SK-N-SH treated with all-trans-retinoic acid at 6 μM for 48 hours (cell line): ENCODE measurements around the gene MYEOV.

ENCODE experiments used
- ATAC-seq: fragments of 200-7000 bp; cut with Tn5 transposase; 3 replicates; pipeline ENCODE4 v1.9.1; 2020; ENCODE audit warnings: mild to moderate bottlenecking, moderate library complexity
- ARNTL ChIP-seq: fragments of 450-650 bp; formaldehyde crosslinking; IDR thresholded peaks from 2 replicates; pipeline ENCODE4 v1.5.0; 2020; ENCODE audit warnings: low read depth, mild to moderate bottlenecking, moderate library complexity, borderline replicate concordance
- CSDC2 ChIP-seq: fragments of 250-450 bp; sonication (Bioruptor Pico); IDR thresholded peaks from 2 replicates; pipeline ENCODE4 v1.5.0; 2020; ENCODE audit warnings: mild to moderate bottlenecking, moderate library complexity
- ESRRG ChIP-seq: fragments of 250-450 bp; sonication (Bioruptor Pico); IDR thresholded peaks from 2 replicates; pipeline ENCODE4 v1.6.1; 2021; ENCODE audit warnings: mild to moderate bottlenecking
- GLIS3 ChIP-seq: fragments of 250-450 bp; sonication (Bioruptor Pico); IDR thresholded peaks from 2 replicates; pipeline ENCODE4 v1.5.0; 2020; ENCODE audit warnings: mild to moderate bottlenecking, moderate library complexity
- ISL1 ChIP-seq: fragments of 250-450 bp; sonication (Bioruptor Pico); IDR thresholded peaks from 2 replicates; pipeline ENCODE4 v2.1.2; 2022; ENCODE audit warnings: mild to moderate bottlenecking, moderate library complexity
- OSR1 ChIP-seq: fragments of 250-450 bp; sonication (Bioruptor Pico); IDR thresholded peaks from 2 replicates; pipeline ENCODE4 v1.8.0; 2022; ENCODE audit warnings: moderate library complexity, mild to moderate bottlenecking, inconsistent platforms
- PPARA ChIP-seq: fragments of 250-450 bp; sonication (Bioruptor Pico); IDR thresholded peaks from 2 replicates; pipeline ENCODE4 v1.5.0; 2020; ENCODE audit warnings: mild to moderate bottlenecking, borderline replicate concordance
- TCF4 ChIP-seq: fragments of 250-450 bp; sonication (Bioruptor Pico); IDR thresholded peaks from 2 replicates; pipeline ENCODE4 v1.8.0; 2021; ENCODE audit warnings: mild to moderate bottlenecking, moderate library complexity, borderline replicate concordance
- TOX ChIP-seq: fragments of 250-450 bp; sonication (Bioruptor Pico); IDR thresholded peaks from 2 replicates; pipeline ENCODE4 v1.8.0; 2021; ENCODE audit warnings: mild to moderate bottlenecking, moderate library complexity, borderline replicate concordance
- ZFP3 ChIP-seq: fragments of 250-450 bp; sonication (Bioruptor Pico); IDR thresholded peaks from 2 replicates; pipeline ENCODE4 v1.5.0; 2020; ENCODE audit warnings: mild to moderate bottlenecking, moderate library complexity
- ZFP30 ChIP-seq: fragments of 450-650 bp; formaldehyde crosslinking; IDR thresholded peaks from 2 replicates; pipeline ENCODE4 v1.5.0; 2022; ENCODE audit warnings: mild to moderate bottlenecking, moderate library complexity
- ZNF565 ChIP-seq: fragments of 450-650 bp; formaldehyde crosslinking; conservative IDR thresholded peaks from 2 replicates; pipeline ENCODE4 v1.5.0; 2020; ENCODE audit warnings: low read depth, mild to moderate bottlenecking, moderate library complexity
- ZNF70 ChIP-seq: fragments of 450-650 bp; formaldehyde crosslinking; IDR thresholded peaks from 2 replicates; pipeline ENCODE4 v1.5.0; 2020; ENCODE audit warnings: mild to moderate bottlenecking, moderate library complexity
- ZNF8 ChIP-seq: fragments of 450-650 bp; formaldehyde crosslinking; IDR thresholded peaks from 2 replicates; pipeline ENCODE4 v1.5.0; 2020; ENCODE audit warnings: mild to moderate bottlenecking, moderate library complexity
- TF ChIP-seq, protein P1 (sequence below): fragments of 250-450 bp; sonication (Bioruptor Pico); IDR thresholded peaks from 2 replicates; pipeline ENCODE4 v1.8.0; 2020; ENCODE audit warnings: mild to moderate bottlenecking, moderate library complexity, borderline replicate concordance
- TF ChIP-seq, protein P2 (sequence below): fragments of 250-450 bp; sonication (Bioruptor Pico); IDR thresholded peaks from 2 replicates; pipeline ENCODE4 v1.5.0; 2020; ENCODE audit warnings: mild to moderate bottlenecking, moderate library complexity
- TF ChIP-seq, protein P3 (sequence below): fragments of 250-450 bp; sonication (Bioruptor Pico); IDR thresholded peaks from 2 replicates; pipeline ENCODE4 v1.5.1; 2020; ENCODE audit warnings: low read depth, mild to moderate bottlenecking, moderate library complexity
- TF ChIP-seq, protein P4 (sequence below): fragments of 250-450 bp; sonication (Bioruptor Pico); IDR thresholded peaks from 2 replicates; pipeline ENCODE4 v1.8.0; 2021; ENCODE audit warnings: low read depth, mild to moderate bottlenecking, moderate library complexity, borderline replicate concordance
- TF ChIP-seq, protein P5 (sequence below): fragments of 250-450 bp; sonication (Bioruptor Pico); IDR thresholded peaks from 2 replicates; pipeline ENCODE4 v1.5.1; 2021; ENCODE audit warnings: mild to moderate bottlenecking, moderate library complexity

Gene MYEOV

DNA sequence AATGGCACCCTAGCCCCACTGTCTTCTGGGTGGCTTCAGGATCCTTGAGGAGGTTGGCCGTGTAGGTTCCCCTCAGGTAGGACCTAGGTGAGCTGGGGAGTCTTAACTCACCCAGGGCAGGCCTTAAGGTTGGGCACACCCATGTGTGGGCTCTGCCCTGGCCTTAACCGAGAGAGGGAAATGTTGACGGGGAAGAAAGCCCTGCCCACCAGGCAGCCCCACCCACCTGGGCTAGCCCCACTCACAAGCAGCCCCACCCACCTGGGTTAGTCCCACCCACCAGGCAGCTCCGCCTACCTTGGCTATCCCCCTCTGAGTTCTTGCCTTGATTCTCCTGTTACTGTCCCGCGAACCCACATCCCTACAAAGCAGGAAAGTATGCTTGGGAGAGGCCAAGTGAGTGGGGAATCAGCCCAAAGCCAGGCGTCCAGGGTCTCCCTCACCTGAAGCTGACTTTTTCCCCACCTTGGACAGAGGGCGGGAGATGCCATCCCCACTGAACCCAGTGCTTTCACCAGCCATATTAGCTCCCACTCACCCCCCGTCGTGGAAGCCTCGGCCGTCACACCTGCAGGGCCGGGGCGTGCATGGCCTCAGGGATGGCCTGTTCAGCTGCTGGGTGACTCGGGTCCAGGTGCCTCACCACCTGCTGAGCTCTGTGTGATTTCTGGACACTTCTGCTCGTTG, at the start of gene MYEOV:
TSS of gene MYEOV (plus strand) at position 337 of the 687 bp plus-strand sequence. CDS start 1,200 bp downstream, outside the sequence.
- 0 out of 3 replicates have a peak, but pooled peaks have one; percentile 3 for ATAC-seq
- TF ChIP-seq ZNF8 (CRISPR knock-in tag), result no peak
- no peak for TF ChIP-seq ESRRG (CRISPR knock-in tag)
- no peak for TF ChIP-seq OSR1 (CRISPR knock-in tag)
- TF ChIP-seq TCF4 (CRISPR knock-in tag), result no peak
- no peak for TF ChIP-seq TOX (CRISPR knock-in tag)
- TF ChIP-seq ZNF565, result no peak
- TF ChIP-seq CSDC2, result no peak
- no peak for TF ChIP-seq PPARA (CRISPR knock-in tag)
- no peak for TF ChIP-seq ISL1

DNA sequence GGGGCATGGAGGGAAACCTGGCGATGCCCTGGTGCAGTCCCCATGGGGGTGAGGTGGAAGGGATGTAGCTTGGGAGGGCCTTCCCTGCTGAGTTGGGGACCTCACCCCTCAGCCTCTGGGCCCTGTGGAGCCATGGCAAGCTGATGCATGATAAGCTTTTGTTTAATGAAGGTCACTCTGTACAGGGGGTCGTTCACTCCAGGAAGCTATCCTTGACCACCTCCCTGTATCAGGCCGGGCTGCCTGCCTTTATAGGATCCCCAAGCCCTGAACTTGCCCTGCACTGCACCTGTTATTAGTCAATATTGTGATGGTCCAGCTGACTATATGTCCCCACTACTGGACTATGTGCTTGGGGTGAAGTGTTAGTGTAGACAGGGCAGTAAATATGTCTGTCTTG, 49.7 kb upstream of the MYEOV start:
- TF ChIP-seq, protein P1, sequence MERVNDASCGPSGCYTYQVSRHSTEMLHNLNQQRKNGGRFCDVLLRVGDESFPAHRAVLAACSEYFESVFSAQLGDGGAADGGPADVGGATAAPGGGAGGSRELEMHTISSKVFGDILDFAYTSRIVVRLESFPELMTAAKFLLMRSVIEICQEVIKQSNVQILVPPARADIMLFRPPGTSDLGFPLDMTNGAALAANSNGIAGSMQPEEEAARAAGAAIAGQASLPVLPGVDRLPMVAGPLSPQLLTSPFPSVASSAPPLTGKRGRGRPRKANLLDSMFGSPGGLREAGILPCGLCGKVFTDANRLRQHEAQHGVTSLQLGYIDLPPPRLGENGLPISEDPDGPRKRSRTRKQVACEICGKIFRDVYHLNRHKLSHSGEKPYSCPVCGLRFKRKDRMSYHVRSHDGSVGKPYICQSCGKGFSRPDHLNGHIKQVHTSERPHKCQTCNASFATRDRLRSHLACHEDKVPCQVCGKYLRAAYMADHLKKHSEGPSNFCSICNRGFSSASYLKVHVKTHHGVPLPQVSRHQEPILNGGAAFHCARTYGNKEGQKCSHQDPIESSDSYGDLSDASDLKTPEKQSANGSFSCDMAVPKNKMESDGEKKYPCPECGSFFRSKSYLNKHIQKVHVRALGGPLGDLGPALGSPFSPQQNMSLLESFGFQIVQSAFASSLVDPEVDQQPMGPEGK, result no peak
- TF ChIP-seq OSR1 (CRISPR knock-in tag) (no peak), ZFP3 (CRISPR knock-in tag) (no peak), ISL1 (no peak), GLIS3 (no peak), TCF4 (CRISPR knock-in tag) (no peak), ARNTL (CRISPR knock-in tag) (no peak)
- TF ChIP-seq, protein P2, sequence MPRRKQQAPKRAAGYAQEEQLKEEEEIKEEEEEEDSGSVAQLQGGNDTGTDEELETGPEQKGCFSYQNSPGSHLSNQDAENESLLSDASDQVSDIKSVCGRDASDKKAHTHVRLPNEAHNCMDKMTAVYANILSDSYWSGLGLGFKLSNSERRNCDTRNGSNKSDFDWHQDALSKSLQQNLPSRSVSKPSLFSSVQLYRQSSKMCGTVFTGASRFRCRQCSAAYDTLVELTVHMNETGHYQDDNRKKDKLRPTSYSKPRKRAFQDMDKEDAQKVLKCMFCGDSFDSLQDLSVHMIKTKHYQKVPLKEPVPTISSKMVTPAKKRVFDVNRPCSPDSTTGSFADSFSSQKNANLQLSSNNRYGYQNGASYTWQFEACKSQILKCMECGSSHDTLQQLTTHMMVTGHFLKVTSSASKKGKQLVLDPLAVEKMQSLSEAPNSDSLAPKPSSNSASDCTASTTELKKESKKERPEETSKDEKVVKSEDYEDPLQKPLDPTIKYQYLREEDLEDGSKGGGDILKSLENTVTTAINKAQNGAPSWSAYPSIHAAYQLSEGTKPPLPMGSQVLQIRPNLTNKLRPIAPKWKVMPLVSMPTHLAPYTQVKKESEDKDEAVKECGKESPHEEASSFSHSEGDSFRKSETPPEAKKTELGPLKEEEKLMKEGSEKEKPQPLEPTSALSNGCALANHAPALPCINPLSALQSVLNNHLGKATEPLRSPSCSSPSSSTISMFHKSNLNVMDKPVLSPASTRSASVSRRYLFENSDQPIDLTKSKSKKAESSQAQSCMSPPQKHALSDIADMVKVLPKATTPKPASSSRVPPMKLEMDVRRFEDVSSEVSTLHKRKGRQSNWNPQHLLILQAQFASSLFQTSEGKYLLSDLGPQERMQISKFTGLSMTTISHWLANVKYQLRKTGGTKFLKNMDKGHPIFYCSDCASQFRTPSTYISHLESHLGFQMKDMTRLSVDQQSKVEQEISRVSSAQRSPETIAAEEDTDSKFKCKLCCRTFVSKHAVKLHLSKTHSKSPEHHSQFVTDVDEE, result no peak
- TF ChIP-seq, protein P3, sequence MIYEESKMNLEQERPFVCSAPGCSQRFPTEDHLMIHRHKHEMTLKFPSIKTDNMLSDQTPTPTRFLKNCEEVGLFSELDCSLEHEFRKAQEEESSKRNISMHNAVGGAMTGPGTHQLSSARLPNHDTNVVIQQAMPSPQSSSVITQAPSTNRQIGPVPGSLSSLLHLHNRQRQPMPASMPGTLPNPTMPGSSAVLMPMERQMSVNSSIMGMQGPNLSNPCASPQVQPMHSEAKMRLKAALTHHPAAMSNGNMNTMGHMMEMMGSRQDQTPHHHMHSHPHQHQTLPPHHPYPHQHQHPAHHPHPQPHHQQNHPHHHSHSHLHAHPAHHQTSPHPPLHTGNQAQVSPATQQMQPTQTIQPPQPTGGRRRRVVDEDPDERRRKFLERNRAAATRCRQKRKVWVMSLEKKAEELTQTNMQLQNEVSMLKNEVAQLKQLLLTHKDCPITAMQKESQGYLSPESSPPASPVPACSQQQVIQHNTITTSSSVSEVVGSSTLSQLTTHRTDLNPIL, result no peak
- TF ChIP-seq, protein P4, sequence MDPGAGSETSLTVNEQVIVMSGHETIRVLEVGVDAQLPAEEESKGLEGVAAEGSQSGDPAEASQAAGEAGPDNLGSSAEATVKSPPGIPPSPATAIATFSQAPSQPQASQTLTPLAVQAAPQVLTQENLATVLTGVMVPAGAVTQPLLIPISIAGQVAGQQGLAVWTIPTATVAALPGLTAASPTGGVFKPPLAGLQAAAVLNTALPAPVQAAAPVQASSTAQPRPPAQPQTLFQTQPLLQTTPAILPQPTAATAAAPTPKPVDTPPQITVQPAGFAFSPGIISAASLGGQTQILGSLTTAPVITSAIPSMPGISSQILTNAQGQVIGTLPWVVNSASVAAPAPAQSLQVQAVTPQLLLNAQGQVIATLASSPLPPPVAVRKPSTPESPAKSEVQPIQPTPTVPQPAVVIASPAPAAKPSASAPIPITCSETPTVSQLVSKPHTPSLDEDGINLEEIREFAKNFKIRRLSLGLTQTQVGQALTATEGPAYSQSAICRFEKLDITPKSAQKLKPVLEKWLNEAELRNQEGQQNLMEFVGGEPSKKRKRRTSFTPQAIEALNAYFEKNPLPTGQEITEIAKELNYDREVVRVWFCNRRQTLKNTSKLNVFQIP (CRISPR knock-in tag), result no peak
- no peak for ATAC-seq

DNA sequence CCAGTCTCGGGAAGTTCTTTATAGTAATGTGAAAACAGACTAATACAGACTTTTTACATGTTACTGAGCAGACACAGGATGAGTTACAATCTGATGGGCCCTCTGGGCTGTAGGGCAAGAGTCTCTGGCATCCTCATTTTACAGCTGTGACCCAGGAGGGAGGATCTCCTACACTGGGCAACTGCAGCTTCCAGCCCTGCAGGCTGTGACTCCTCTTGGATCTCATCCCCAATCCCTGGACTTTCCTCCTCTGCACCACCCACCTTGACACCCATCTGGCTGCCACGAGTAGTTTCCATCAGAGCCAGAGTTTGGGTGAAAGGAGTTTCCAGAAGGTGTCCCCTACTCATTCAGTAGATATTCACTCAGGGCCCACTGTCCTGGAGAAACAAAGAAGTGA, 48.9 kb upstream of the MYEOV start:
- no peak for ATAC-seq
- TF ChIP-seq, protein P3, result no peak
- TF ChIP-seq, protein P1, result no peak
- TF ChIP-seq ZFP3 (CRISPR knock-in tag) (no peak), ARNTL (CRISPR knock-in tag) (no peak), ZNF70 (CRISPR knock-in tag) (no peak), GLIS3 (no peak), ZNF8 (CRISPR knock-in tag) (no peak), ZNF565 (no peak), ISL1 (no peak), ZFP30 (no peak), PPARA (CRISPR knock-in tag) (no peak), TCF4 (CRISPR knock-in tag) (no peak), TOX (CRISPR knock-in tag) (no peak)
- TF ChIP-seq, protein P5, sequence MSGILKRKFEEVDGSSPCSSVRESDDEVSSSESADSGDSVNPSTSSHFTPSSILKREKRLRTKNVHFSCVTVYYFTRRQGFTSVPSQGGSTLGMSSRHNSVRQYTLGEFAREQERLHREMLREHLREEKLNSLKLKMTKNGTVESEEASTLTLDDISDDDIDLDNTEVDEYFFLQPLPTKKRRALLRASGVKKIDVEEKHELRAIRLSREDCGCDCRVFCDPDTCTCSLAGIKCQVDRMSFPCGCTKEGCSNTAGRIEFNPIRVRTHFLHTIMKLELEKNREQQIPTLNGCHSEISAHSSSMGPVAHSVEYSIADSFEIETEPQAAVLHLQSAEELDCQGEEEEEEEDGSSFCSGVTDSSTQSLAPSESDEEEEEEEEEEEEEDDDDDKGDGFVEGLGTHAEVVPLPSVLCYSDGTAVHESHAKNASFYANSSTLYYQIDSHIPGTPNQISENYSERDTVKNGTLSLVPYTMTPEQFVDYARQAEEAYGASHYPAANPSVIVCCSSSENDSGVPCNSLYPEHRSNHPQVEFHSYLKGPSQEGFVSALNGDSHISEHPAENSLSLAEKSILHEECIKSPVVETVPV (CRISPR knock-in tag), result no peak
- TF ChIP-seq, protein P2, result no peak
